Measurements from ENCODE around the gene ADRA2C. TPM values are rescaled to one million over a fixed set of nuclear protein-coding genes. Genes with fewer than 3 reads are reported as not detected.

ADRA2C gene
- total and polyA plus RNA-seq, 2 experiments from 2014 or later = 3.0 to 16.6 TPM

DNA sequence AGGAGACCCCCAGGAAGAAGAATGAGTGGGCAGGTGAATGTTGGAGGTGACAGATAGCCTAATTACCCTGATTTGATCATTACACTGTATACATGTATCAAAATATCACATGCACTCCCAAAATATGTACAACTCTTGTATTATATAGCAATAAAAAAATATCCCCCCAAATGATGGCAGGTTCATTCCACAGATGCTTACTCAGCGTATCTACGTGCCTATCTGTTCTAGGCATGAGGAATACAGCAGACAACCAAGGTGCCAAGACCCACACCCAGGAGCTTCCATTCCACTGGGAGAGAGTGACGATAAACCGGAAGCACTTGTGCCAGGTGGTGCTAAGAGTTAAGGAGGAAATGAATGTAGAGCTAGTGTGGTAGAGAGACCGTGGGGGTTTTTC, 42.4 kb downstream of the ADRA2C start:
- TF ChIP-seq POLR2AphosphoS5 (IDR thresholded peaks at IDR 0.05; ENCODE audit: low read depth) = no peak
- Histone ChIP-seq H3K79me2 (replicated peaks; ENCODE audit: insufficient read depth) (no peaks in the 10 kb centered on the region), H2AFZ (no peak overlapping the region), H3K9me2 (ENCODE audit: insufficient read depth) (no peaks in the 10 kb centered on the region), H3F3A (replicated peaks; ENCODE audit: low read depth) (no peaks in the 10 kb centered on the region), H3K27ac (ENCODE audit: low read depth) (no peak overlapping the region), H3K4me1 (ENCODE audit: insufficient read depth) (peaks cover 12% of the 10 kb centered on the region), H3K27me3 (ENCODE audit: insufficient read depth) (no peaks in the 10 kb centered on the region), H4K20me1 (replicated peaks; ENCODE audit: insufficient read depth) (no peaks in the 10 kb centered on the region), H3K4me3 (no peak overlapping the region), H3K36me3 (ENCODE audit: insufficient read depth) (no peaks in the 10 kb centered on the region), H3K4me2 (0 out of 2 replicates have a peak overlapping the region, but pooled peaks have one; percentile 21)
- no peaks in the 10 kb centered on the region; the same call in 2 of the 3 replicates for H3K9me3 Mint-ChIP-seq
- ATAC-seq (no peak), DNase-seq (ENCODE audit: low spot score) (no peak)
- H3K4me1 Mint-ChIP-seq = peaks cover 30% of the 10 kb centered on the region
- H3K36me3 Mint-ChIP-seq (ENCODE audit: low read depth) = no peaks in the 10 kb centered on the region; the same call in 2 of the 3 replicates
- H3K4me3 Mint-ChIP-seq = no peak overlapping the region; the same call in 2 of the 3 replicates
- no peak overlapping the region; the same call in 1 of the 2 replicates for H3K27ac Mint-ChIP-seq
- H3K27me3 Mint-ChIP-seq (ENCODE audit: insufficient read depth, low read depth, poor library complexity) = peaks cover 15% of the 10 kb centered on the region

DNA sequence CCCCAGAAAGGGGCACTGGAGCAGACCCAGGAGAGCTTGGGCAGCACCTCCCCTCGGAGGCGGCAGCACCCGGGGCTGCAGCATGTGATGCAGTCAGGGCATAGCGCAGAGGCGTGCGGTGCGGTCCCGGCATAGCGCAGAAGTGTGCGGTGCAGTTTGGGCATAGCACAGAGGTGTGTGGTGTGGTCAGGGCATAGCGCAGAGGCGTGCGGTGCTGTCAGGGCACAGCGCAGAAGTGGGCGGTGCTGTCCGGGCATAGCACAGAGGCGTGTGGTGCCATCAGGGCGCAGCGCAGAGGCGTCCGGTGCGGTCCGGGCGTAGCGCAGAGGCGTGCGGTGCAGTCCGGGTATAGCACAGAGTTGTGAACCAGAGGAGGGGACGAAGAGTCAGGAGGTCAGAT, 42.8 kb downstream of the ADRA2C start:
- H3K4me2 ChIP-seq = no peak overlapping the region
- H3K27me3 Mint-ChIP-seq (ENCODE audit: insufficient read depth, low read depth, poor library complexity) = peaks cover 18% of the 10 kb centered on the region
- H3K4me3 Mint-ChIP-seq = no peak overlapping the region

More for the DNA sequence above, 42.8 kb downstream of the ADRA2C start:
- DNase-seq (ENCODE audit: low spot score) (no peak), ATAC-seq (no peak)
- Histone ChIP-seq H3K79me2 (replicated peaks; ENCODE audit: insufficient read depth) (no peaks in the 10 kb centered on the region), H3K4me1 (ENCODE audit: insufficient read depth) (peaks cover 12% of the 10 kb centered on the region), H3K9me2 (ENCODE audit: insufficient read depth) (no peaks in the 10 kb centered on the region), H2AFZ (no peak overlapping the region), H3K27ac (ENCODE audit: low read depth) (no peak overlapping the region), H3K4me3 (no peak overlapping the region), H3K36me3 (ENCODE audit: insufficient read depth) (no peaks in the 10 kb centered on the region), H3K27me3 (ENCODE audit: insufficient read depth) (no peaks in the 10 kb centered on the region), H4K20me1 (replicated peaks; ENCODE audit: insufficient read depth) (no peaks in the 10 kb centered on the region), H3F3A (replicated peaks; ENCODE audit: low read depth) (no peaks in the 10 kb centered on the region)
- Mint-ChIP-seq H3K27ac (no peak overlapping the region), H3K36me3 (ENCODE audit: low read depth) (no peaks in the 10 kb centered on the region; the same call in 2 of the 3 replicates), H3K4me1 (peaks cover 25% of the 10 kb centered on the region), H3K9me3 (no peaks in the 10 kb centered on the region; the same call in 1 of the 3 replicates)
- TF ChIP-seq EZH2 (IDR thresholded peaks at IDR 0.05; ENCODE audit: low read depth, unreplicated experiment) (no peak), CREB1 (CRISPR knock-in tag; IDR thresholded peaks at IDR 0.05; ENCODE audit: low read depth) (no peak), ZNF114 (CRISPR knock-in tag; IDR thresholded peaks at IDR 0.05) (no peak)
- TF ChIP-seq, protein P1, sequence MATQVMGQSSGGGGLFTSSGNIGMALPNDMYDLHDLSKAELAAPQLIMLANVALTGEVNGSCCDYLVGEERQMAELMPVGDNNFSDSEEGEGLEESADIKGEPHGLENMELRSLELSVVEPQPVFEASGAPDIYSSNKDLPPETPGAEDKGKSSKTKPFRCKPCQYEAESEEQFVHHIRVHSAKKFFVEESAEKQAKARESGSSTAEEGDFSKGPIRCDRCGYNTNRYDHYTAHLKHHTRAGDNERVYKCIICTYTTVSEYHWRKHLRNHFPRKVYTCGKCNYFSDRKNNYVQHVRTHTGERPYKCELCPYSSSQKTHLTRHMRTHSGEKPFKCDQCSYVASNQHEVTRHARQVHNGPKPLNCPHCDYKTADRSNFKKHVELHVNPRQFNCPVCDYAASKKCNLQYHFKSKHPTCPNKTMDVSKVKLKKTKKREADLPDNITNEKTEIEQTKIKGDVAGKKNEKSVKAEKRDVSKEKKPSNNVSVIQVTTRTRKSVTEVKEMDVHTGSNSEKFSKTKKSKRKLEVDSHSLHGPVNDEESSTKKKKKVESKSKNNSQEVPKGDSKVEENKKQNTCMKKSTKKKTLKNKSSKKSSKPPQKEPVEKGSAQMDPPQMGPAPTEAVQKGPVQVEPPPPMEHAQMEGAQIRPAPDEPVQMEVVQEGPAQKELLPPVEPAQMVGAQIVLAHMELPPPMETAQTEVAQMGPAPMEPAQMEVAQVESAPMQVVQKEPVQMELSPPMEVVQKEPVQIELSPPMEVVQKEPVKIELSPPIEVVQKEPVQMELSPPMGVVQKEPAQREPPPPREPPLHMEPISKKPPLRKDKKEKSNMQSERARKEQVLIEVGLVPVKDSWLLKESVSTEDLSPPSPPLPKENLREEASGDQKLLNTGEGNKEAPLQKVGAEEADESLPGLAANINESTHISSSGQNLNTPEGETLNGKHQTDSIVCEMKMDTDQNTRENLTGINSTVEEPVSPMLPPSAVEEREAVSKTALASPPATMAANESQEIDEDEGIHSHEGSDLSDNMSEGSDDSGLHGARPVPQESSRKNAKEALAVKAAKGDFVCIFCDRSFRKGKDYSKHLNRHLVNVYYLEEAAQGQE (IDR thresholded peaks at IDR 0.05; ENCODE audit: unreplicated experiment) = no peak
- TF ChIP-seq, protein P2, sequence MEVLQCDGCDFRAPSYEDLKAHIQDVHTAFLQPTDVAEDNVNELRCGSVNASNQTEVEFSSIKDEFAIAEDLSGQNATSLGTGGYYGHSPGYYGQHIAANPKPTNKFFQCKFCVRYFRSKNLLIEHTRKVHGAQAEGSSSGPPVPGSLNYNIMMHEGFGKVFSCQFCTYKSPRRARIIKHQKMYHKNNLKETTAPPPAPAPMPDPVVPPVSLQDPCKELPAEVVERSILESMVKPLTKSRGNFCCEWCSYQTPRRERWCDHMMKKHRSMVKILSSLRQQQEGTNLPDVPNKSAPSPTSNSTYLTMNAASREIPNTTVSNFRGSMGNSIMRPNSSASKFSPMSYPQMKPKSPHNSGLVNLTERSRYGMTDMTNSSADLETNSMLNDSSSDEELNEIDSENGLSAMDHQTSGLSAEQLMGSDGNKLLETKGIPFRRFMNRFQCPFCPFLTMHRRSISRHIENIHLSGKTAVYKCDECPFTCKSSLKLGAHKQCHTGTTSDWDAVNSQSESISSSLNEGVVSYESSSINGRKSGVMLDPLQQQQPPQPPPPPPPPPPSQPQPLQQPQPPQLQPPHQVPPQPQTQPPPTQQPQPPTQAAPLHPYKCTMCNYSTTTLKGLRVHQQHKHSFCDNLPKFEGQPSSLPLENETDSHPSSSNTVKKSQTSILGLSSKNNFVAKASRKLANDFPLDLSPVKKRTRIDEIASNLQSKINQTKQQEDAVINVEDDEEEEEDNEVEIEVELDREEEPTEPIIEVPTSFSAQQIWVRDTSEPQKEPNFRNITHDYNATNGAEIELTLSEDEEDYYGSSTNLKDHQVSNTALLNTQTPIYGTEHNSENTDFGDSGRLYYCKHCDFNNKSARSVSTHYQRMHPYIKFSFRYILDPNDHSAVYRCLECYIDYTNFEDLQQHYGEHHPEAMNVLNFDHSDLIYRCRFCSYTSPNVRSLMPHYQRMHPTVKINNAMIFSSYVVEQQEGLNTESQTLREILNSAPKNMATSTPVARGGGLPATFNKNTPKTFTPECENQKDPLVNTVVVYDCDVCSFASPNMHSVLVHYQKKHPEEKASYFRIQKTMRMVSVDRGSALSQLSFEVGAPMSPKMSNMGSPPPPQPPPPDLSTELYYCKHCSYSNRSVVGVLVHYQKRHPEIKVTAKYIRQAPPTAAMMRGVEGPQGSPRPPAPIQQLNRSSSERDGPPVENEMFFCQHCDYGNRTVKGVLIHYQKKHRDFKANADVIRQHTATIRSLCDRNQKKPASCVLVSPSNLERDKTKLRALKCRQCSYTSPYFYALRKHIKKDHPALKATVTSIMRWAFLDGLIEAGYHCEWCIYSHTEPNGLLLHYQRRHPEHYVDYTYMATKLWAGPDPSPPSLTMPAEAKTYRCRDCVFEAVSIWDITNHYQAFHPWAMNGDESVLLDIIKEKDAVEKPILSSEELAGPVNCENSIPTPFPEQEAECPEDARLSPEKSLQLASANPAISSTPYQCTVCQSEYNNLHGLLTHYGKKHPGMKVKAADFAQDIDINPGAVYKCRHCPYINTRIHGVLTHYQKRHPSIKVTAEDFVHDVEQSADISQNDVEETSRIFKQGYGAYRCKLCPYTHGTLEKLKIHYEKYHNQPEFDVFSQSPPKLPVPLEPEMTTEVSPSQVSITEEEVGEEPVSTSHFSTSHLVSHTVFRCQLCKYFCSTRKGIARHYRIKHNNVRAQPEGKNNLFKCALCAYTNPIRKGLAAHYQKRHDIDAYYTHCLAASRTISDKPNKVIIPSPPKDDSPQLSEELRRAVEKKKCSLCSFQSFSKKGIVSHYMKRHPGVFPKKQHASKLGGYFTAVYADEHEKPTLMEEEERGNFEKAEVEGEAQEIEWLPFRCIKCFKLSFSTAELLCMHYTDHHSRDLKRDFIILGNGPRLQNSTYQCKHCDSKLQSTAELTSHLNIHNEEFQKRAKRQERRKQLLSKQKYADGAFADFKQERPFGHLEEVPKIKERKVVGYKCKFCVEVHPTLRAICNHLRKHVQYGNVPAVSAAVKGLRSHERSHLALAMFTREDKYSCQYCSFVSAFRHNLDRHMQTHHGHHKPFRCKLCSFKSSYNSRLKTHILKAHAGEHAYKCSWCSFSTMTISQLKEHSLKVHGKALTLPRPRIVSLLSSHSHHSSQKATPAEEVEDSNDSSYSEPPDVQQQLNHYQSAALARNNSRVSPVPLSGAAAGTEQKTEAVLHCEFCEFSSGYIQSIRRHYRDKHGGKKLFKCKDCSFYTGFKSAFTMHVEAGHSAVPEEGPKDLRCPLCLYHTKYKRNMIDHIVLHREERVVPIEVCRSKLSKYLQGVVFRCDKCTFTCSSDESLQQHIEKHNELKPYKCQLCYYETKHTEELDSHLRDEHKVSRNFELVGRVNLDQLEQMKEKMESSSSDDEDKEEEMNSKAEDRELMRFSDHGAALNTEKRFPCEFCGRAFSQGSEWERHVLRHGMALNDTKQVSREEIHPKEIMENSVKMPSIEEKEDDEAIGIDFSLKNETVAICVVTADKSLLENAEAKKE (CRISPR knock-in tag; IDR thresholded peaks at IDR 0.05) = no peak
- TF ChIP-seq, protein P3, sequence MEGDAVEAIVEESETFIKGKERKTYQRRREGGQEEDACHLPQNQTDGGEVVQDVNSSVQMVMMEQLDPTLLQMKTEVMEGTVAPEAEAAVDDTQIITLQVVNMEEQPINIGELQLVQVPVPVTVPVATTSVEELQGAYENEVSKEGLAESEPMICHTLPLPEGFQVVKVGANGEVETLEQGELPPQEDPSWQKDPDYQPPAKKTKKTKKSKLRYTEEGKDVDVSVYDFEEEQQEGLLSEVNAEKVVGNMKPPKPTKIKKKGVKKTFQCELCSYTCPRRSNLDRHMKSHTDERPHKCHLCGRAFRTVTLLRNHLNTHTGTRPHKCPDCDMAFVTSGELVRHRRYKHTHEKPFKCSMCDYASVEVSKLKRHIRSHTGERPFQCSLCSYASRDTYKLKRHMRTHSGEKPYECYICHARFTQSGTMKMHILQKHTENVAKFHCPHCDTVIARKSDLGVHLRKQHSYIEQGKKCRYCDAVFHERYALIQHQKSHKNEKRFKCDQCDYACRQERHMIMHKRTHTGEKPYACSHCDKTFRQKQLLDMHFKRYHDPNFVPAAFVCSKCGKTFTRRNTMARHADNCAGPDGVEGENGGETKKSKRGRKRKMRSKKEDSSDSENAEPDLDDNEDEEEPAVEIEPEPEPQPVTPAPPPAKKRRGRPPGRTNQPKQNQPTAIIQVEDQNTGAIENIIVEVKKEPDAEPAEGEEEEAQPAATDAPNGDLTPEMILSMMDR (conservative IDR thresholded peaks at IDR 0.05; ENCODE audit: low read depth in 2 of 2) = no peak

Measured in GM23338 (cell line).